CD14-positive monocyte (primary cell): ENCODE results near the gene NSMCE1. TPM values are rescaled to one million over a fixed set of nuclear protein-coding genes. Genes with fewer than 3 reads are reported as not detected.

Source experiments
- DNase-seq, 3 donors: peaks; one replicate each; pipeline ENCODE4 v3.0.0-alpha.2; 2011 to 2022
- H2AFZ ChIP-seq: 2 replicates; pipeline ENCODE4 v1.6.0; 2012; ENCODE audit warnings: mild to moderate bottlenecking, low read depth, low read length, inconsistent platforms; ENCODE audit not compliant: insufficient read depth, poor library complexity, severe bottlenecking
- H3K27ac ChIP-seq, 2 donors: 1 replicate in 1 of 2; 2 replicates in 1 of 2; pipeline ENCODE4 v1.5.1; 2012 to 2013; ENCODE audit warnings: low read length in 2 of 2, control low read depth in 1 of 2, inconsistent platforms in 1 of 2, low read depth in 1 of 2, mild to moderate bottlenecking in 1 of 2
- H3K27me3 ChIP-seq, 2 donors: one replicate each; pipeline versions ENCODE4 v1.6.0 to v1.6.1; 2011 to 2013; ENCODE audit warnings: low read length in 2 of 2; ENCODE audit not compliant: control insufficient read depth in 2 of 2, insufficient read depth in 2 of 2
- H3K36me3 ChIP-seq, 2 donors: replicated peaks in 1 of 2; 1 replicate in 1 of 2; 2 replicates in 1 of 2; pipeline versions ENCODE4 v1.5.1 to v1.6.1; 2012 to 2013; ENCODE audit warnings: low read length in 2 of 2, control low read depth in 1 of 2, inconsistent platforms in 1 of 2, mild to moderate bottlenecking in 1 of 2; ENCODE audit not compliant: insufficient read depth in 2 of 2, control insufficient read depth in 1 of 2
- H3K4me1 ChIP-seq, 2 donors: 1 replicate in 1 of 2; 2 replicates in 1 of 2; pipeline versions ENCODE4 v1.5.1 to v1.6.1; 2012 to 2013; ENCODE audit warnings: low read length in 2 of 2, control low read depth in 1 of 2, inconsistent platforms in 1 of 2, mild to moderate bottlenecking in 1 of 2, moderate library complexity in 1 of 2; ENCODE audit not compliant: insufficient read depth in 2 of 2, control insufficient read depth in 1 of 2
- H3K4me2 ChIP-seq: replicated peaks from 2 replicates; pipeline ENCODE3; 2012; ENCODE audit warnings: low read length, moderate library complexity, mild to moderate bottlenecking; ENCODE audit not compliant: poor library complexity, severe bottlenecking; ENCODE audit errors: extremely low read depth
- H3K4me3 ChIP-seq, 3 experiments: fragments of 200-600 bp in 1 of 3; sonication (generic) in 1 of 3; replicated peaks in 1 of 3; 1 replicate in 2 of 3; 2 replicates in 1 of 3; pipeline ENCODE4 v1.5.1; 2011 to 2013; ENCODE audit warnings: low read length in 3 of 3, mild to moderate bottlenecking in 3 of 3, control low read depth in 2 of 3, low read depth in 2 of 3, inconsistent platforms in 1 of 3, moderate library complexity in 1 of 3
- H3K79me2 ChIP-seq: 2 replicates; pipeline ENCODE4 v1.6.0; 2012; ENCODE audit warnings: mild to moderate bottlenecking, control low read depth, inconsistent platforms, low read length, moderate library complexity; ENCODE audit not compliant: insufficient read depth
- H3K9ac ChIP-seq: 2 replicates; pipeline ENCODE4 v1.6.0; 2017; ENCODE audit warnings: low read length, mild to moderate bottlenecking; ENCODE audit not compliant: insufficient read depth, poor library complexity, severe bottlenecking
- H3K9me3 ChIP-seq, 2 donors: replicated peaks in 1 of 2; 1 replicate in 1 of 2; 2 replicates in 1 of 2; pipeline versions ENCODE4 v1.5.1 to v1.6.1; 2012 to 2013; ENCODE audit warnings: low read length in 2 of 2, control low read depth in 1 of 2; ENCODE audit not compliant: control insufficient read depth in 1 of 2, insufficient read depth in 1 of 2
- H4K20me1 ChIP-seq: 2 replicates; pipeline ENCODE4 v1.6.0; 2012; ENCODE audit warnings: mild to moderate bottlenecking, low read length, control low read depth, moderate library complexity; ENCODE audit not compliant: insufficient read depth
- H3K27ac Mint-ChIP-seq, 7 donors: one replicate each; pipeline ENCODE4 v1.8.0; 2020; ENCODE audit warnings: mild to moderate bottlenecking in 7 of 7, mixed read lengths in 7 of 7, moderate library complexity in 6 of 7, inconsistent platforms in 2 of 7
- H3K27me3 Mint-ChIP-seq, 3 donors: one replicate each; pipeline ENCODE4 v1.8.0; 2021 to 2022; ENCODE audit warnings: low read depth in 3 of 3, mild to moderate bottlenecking in 3 of 3, mixed read lengths in 3 of 3, moderate library complexity in 3 of 3, inconsistent platforms in 1 of 3
- H3K36me3 Mint-ChIP-seq, 2 donors: one replicate each; pipeline ENCODE4 v1.8.0; 2020; ENCODE audit warnings: mixed read lengths in 2 of 2, inconsistent platforms in 1 of 2, mild to moderate bottlenecking in 1 of 2
- H3K4me1 Mint-ChIP-seq: one replicate; pipeline ENCODE4 v1.8.0; 2020; ENCODE audit warnings: mild to moderate bottlenecking, mixed read lengths
- H3K4me3 Mint-ChIP-seq, 2 donors: one replicate each; pipeline ENCODE4 v1.8.0; 2020; ENCODE audit warnings: mild to moderate bottlenecking in 2 of 2, mixed read lengths in 2 of 2, moderate library complexity in 1 of 2
- H3K9me3 Mint-ChIP-seq, 7 donors: one replicate each; pipeline ENCODE4 v1.8.0; 2020 to 2022; ENCODE audit warnings: mixed read lengths in 7 of 7, mild to moderate bottlenecking in 6 of 7, moderate library complexity in 6 of 7, inconsistent platforms in 2 of 7
- CTCF ChIP-seq: fragments of 200-600 bp; IDR thresholded peaks from one replicate; pipeline ENCODE4 v1.8.0; 2022; ENCODE audit warnings: antibody characterized with exemption, mild to moderate bottlenecking
- WGBS: methylation state at CpG from one replicate; pipeline ENCODE4 v1.1.5; 2013; ENCODE audit warnings: missing lambda C conversion rate; ENCODE audit not compliant: insufficient coverage; 5-methylcytosine and 5-hydroxymethylcytosine counted together
- intact Hi-C, 2 donors: fragments of 100-400 bp; cut with micrococcal nuclease; formaldehyde crosslinking; loops; one replicate each; pipeline versions ENCODE4 v1.15.0 to v1.15.1; 2023
- polyA plus RNA-seq, 3 donors: library from polyadenylated mRNA; depleted of rRNA in 1 of 3; unstranded in 2 of 3; stranded (reverse) in 1 of 3; fragments of 300-500 nt in 2 of 3; fragments of >200 nt in 1 of 3; fragmentation: Illumina TruSeq in 2 of 3; gene quantifications; 1 replicate in 2 of 3; 2 replicates in 1 of 3; pipeline ENCODE4 v1.2.3, GENCODE V29; 2012 to 2021

NSMCE1 gene
- polyA plus RNA-seq, 3 donors = 19.6 to 85.2 (median 82.6) TPM

- peaks cover 8% of the 10 kb centered on the region for H3K79me2 ChIP-seq
- intact Hi-C loops = loop anchor here in 1 of 2 donors (10.0 kb wide), 1 partner anchor 345 kb away; the partner anchor contains the start of gene GTF3C1
- H3K27ac ChIP-seq = peak overlapping the region; percentile 68 to 83
- Mint-ChIP-seq H3K36me3 (no peaks in the 10 kb centered on the region), H3K4me1 (peaks cover 34% of the 10 kb centered on the region), H3K27me3 (peaks cover 0 to 8% (median 4%) of the 10 kb centered on the region in 3 donors), H3K4me3 (peak overlapping the region; percentile 16 to 53), H3K27ac (peak overlapping the region; percentile 81 to 93 (median 88)), H3K9me3 (peaks cover 0 to 2% (median 1%) of the 10 kb centered on the region in 7 donors)
- H3K27me3 ChIP-seq = no peaks in the 10 kb centered on the region
- H3K9me3 ChIP-seq = no peaks in the 10 kb centered on the region
- no peaks in the 10 kb centered on the region for H3K36me3 ChIP-seq
- peak overlapping the region; percentile 15 for H3K9ac ChIP-seq
- no CpG with 5 or more reads among the region's 1 CpG for WGBS
- H3K4me1 ChIP-seq = peaks cover 29 to 34% of the 10 kb centered on the region in 2 donors
- peak; percentile 36 to 56 (median 55) for DNase-seq
- H3K4me2 ChIP-seq = peak overlapping the region; percentile 56
- no peaks in the 10 kb centered on the region for H4K20me1 ChIP-seq
- H3K4me3 ChIP-seq = peak overlapping the region in 1 of 3 experiments; percentile 42
- no peak for TF ChIP-seq CTCF
- peak overlapping the region; percentile 76 for H2AFZ ChIP-seq
Measured at GRCh38 chr16:27199736-27200135, 68.8 kb downstream of the NSMCE1 start.

DNA sequence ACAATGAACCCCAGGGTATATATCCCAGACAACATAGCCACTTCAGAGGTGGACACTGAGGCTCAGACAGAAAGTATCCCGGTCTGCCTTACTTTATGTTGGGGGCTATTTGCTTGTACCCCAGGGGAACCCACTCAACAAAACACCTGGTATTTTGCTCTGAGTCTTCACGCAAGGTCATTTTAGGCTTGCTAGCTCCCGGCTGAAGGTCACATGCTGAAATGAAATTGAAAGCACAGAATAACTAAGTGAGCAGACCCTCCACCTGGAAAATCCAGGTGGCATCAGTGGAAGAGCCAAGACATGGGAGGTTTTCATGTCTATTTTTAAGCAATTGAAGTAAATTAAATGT, 69.4 kb downstream of the NSMCE1 start:
- H3K4me2 ChIP-seq = peak overlapping the region; percentile 56
- TF ChIP-seq CTCF = no peak
- no peak overlapping the region for H2AFZ ChIP-seq
- Mint-ChIP-seq H3K4me1 (peaks cover 29% of the 10 kb centered on the region), H3K36me3 (no peaks in the 10 kb centered on the region), H3K27me3 (peaks cover 0 to 8% (median 4%) of the 10 kb centered on the region in 3 donors), H3K4me3 (no peak overlapping the region), H3K9me3 (peaks cover 0 to 8% (median 4%) of the 10 kb centered on the region in 7 donors), H3K27ac (peak overlapping the region in 3 of 7 donors; percentile 41 to 67 (median 41))
- H3K36me3 ChIP-seq = no peaks in the 10 kb centered on the region
- H3K9me3 ChIP-seq = no peaks in the 10 kb centered on the region
- peaks cover 24 to 29% of the 10 kb centered on the region in 2 donors for H3K4me1 ChIP-seq
- no peak for DNase-seq
- no peaks in the 10 kb centered on the region for H3K27me3 ChIP-seq
- H3K4me3 ChIP-seq = peak overlapping the region in 1 of 3 experiments; percentile 42
- peaks cover 3% of the 10 kb centered on the region for H3K79me2 ChIP-seq
- no CpG with 5 or more reads among the region's 3 CpGs for WGBS
- no peak overlapping the region for H3K9ac ChIP-seq
- H4K20me1 ChIP-seq = no peaks in the 10 kb centered on the region
- intact Hi-C loops = no loop called here
- H3K27ac ChIP-seq = peak overlapping the region in 1 of 2 donors; percentile 83
